Neuronal stem cell (in vitro differentiated cells): ENCODE data around the gene AUTS2.

Experiments used
- DNase-seq: peaks from one replicate; pipeline ENCODE4 v3.0.0-alpha.2; 2013; ENCODE audit warnings: low spot score
- H2AFZ ChIP-seq: one replicate; pipeline ENCODE4 v1.6.1; 2013; ENCODE audit warnings: mild to moderate bottlenecking, low read length, inconsistent platforms
- H2AK5ac ChIP-seq: 2 replicates; pipeline ENCODE4 v1.6.1; 2013; ENCODE audit warnings: low read depth, mild to moderate bottlenecking, inconsistent platforms, low read length, moderate library complexity, mixed read lengths
- H2BK120ac ChIP-seq: 2 replicates; pipeline ENCODE4 v1.6.1; 2013; ENCODE audit warnings: low read depth, mild to moderate bottlenecking, inconsistent platforms, low read length, moderate library complexity, mixed read lengths
- H2BK12ac ChIP-seq: one replicate; pipeline ENCODE4 v1.6.1; 2013; ENCODE audit warnings: low read length, inconsistent platforms
- H2BK15ac ChIP-seq: 2 replicates; pipeline ENCODE4 v1.6.1; 2013; ENCODE audit warnings: mild to moderate bottlenecking, low read length, inconsistent platforms, mixed read lengths
- H2BK5ac ChIP-seq: one replicate; pipeline ENCODE4 v1.6.1; 2013; ENCODE audit warnings: inconsistent platforms, mild to moderate bottlenecking, low read length, moderate library complexity
- H3K14ac ChIP-seq: one replicate; pipeline ENCODE4 v1.6.1; 2013; ENCODE audit warnings: low read length, inconsistent platforms
- H3K18ac ChIP-seq: 2 replicates; pipeline ENCODE4 v1.6.1; 2013; ENCODE audit warnings: low read length, inconsistent platforms
- H3K23ac ChIP-seq: 2 replicates; pipeline ENCODE4 v1.6.1; 2013; ENCODE audit warnings: low read depth, mild to moderate bottlenecking, mixed read lengths, low read length, inconsistent platforms; ENCODE audit not compliant: poor library complexity
- H3K27ac ChIP-seq: replicated peaks from 3 replicates; pipeline ENCODE4 v1.5.1; 2013; ENCODE audit warnings: low read length, inconsistent platforms
- H3K27me3 ChIP-seq, 3 experiments: 2 replicates each; pipeline ENCODE4 v1.6.1; 2013; ENCODE audit warnings: low read length in 3 of 3, mild to moderate bottlenecking in 2 of 3, inconsistent platforms in 1 of 3, low read depth in 1 of 3, mixed read lengths in 1 of 3, moderate library complexity in 1 of 3; ENCODE audit not compliant: control insufficient read depth in 3 of 3, insufficient read depth in 3 of 3
- H3K36me3 ChIP-seq, 2 donors: replicated peaks in 1 of 2; 2 replicates each; pipeline ENCODE4 v1.6.1; 2013; ENCODE audit warnings: low read length in 2 of 2; ENCODE audit not compliant: control insufficient read depth in 2 of 2, insufficient read depth in 2 of 2
- H3K4ac ChIP-seq: 2 replicates; pipeline ENCODE4 v1.6.1; 2013; ENCODE audit warnings: inconsistent platforms, mild to moderate bottlenecking, low read length, moderate library complexity
- H3K4me1 ChIP-seq, 2 donors: 1 replicate in 1 of 2; 2 replicates in 1 of 2; pipeline ENCODE4 v1.6.1; 2013; ENCODE audit warnings: low read length in 2 of 2, low read depth in 1 of 2; ENCODE audit not compliant: control insufficient read depth in 2 of 2, insufficient read depth in 1 of 2
- H3K4me2 ChIP-seq: one replicate; pipeline ENCODE4 v1.6.1; 2013; ENCODE audit warnings: mild to moderate bottlenecking, low read length, inconsistent platforms; ENCODE audit not compliant: insufficient read depth, poor library complexity, severe bottlenecking
- H3K4me3 ChIP-seq, 2 donors: 2 replicates each; pipeline ENCODE4 v1.5.1; 2013; ENCODE audit warnings: low read length in 2 of 2, mild to moderate bottlenecking in 2 of 2, inconsistent platforms in 1 of 2, moderate library complexity in 1 of 2
- H3K79me1 ChIP-seq: one replicate; pipeline ENCODE4 v1.6.1; 2013; ENCODE audit warnings: low read depth, mild to moderate bottlenecking, inconsistent platforms, low read length, moderate library complexity
- H3K9ac ChIP-seq: one replicate; pipeline ENCODE4 v1.6.1; 2013; ENCODE audit warnings: mild to moderate bottlenecking, low read depth, low read length, inconsistent platforms; ENCODE audit not compliant: poor library complexity
- H3K9me3 ChIP-seq, 2 donors: replicated peaks in 1 of 2; 2 replicates each; pipeline versions ENCODE3 to v1.6.1; 2013; ENCODE audit warnings: low read length in 2 of 2, mild to moderate bottlenecking in 2 of 2, inconsistent platforms in 1 of 2, low read depth in 1 of 2, mixed read lengths in 1 of 2, moderate library complexity in 1 of 2; ENCODE audit not compliant: control insufficient read depth in 2 of 2, insufficient read depth in 1 of 2
- H4K8ac ChIP-seq: one replicate; pipeline ENCODE4 v1.6.1; 2013; ENCODE audit warnings: low read depth, mild to moderate bottlenecking, inconsistent platforms, low read length, moderate library complexity
- H4K91ac ChIP-seq: one replicate; pipeline ENCODE4 v1.6.1; 2013; ENCODE audit warnings: low read length, low read depth, mild to moderate bottlenecking, inconsistent platforms; ENCODE audit not compliant: poor library complexity
- WGBS, 2 donors: extraction: QIAGEN DNeasy Blood & Tissue Kit; methylation state at CpG; one replicate each; pipeline ENCODE4 v1.1.7; 2013; ENCODE audit warnings: missing lambda C conversion rate in 2 of 2, mixed read lengths in 1 of 2; ENCODE audit not compliant: insufficient read length in 2 of 2, insufficient replicate concordance in 1 of 2; ENCODE audit errors: extremely low coverage in 2 of 2; 5-methylcytosine and 5-hydroxymethylcytosine counted together

AUTS2 gene

DNA sequence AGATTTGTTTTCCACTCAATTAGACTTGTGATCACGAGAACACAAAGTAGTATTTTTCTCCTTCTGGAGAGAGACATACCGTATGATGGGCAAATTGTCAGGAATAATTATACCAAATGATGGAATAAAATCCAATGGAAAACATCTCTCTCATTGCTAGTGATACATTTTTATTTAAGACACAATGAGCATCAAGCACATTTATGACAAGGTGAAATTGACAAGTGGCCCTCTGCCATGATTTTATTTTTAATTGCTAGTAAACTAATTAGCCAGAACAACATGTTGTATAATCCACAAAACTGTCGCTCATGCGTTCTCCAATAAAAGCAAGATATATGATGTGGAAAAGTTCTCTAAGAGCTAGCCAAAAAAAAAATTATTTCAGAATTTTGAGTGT is 620.8 kb downstream of the AUTS2 start:
- no peak overlapping the region for H3K4ac ChIP-seq
- H3K18ac ChIP-seq: no peak overlapping the region
- no CpG with 5 or more reads among the region's 4 CpGs for WGBS, 2 donors
- H3K23ac ChIP-seq: no peak overlapping the region
- DNase-seq: no peak
- H3K4me3 ChIP-seq: no peak overlapping the region
- no peak overlapping the region for H2AK5ac ChIP-seq
- no peak overlapping the region for H4K91ac ChIP-seq
- H2BK15ac ChIP-seq: no peak overlapping the region
- H3K4me2 ChIP-seq: no peak overlapping the region
- H2BK5ac ChIP-seq: no peak overlapping the region
- H2BK12ac ChIP-seq: no peak overlapping the region
- H3K27me3 ChIP-seq: no peaks in the 10 kb centered on the region
- peaks cover 0 to 4% of the 10 kb centered on the region in 2 donors for H3K4me1 ChIP-seq
- no peaks in the 10 kb centered on the region for H3K9me3 ChIP-seq
- no peak overlapping the region for H3K9ac ChIP-seq
- no peak overlapping the region for H4K8ac ChIP-seq
- no peak overlapping the region for H2BK120ac ChIP-seq
- H2AFZ ChIP-seq: no peak overlapping the region
- no peak overlapping the region for H3K14ac ChIP-seq
- no peak overlapping the region for H3K27ac ChIP-seq
- no peaks in the 10 kb centered on the region for H3K79me1 ChIP-seq
- H3K36me3 ChIP-seq: no peaks in the 10 kb centered on the region

- Histone ChIP-seq H2AK5ac (no peak overlapping the region), H3K9me3 (peaks cover 0 to 29% of the 10 kb centered on the region in 2 donors), H4K8ac (no peak overlapping the region), H4K91ac (no peak overlapping the region), H2BK5ac (no peak overlapping the region), H2BK12ac (no peak overlapping the region), H3K18ac (no peak overlapping the region), H2AFZ (no peak overlapping the region), H3K9ac (no peak overlapping the region), H3K4ac (no peak overlapping the region), H3K79me1 (no peaks in the 10 kb centered on the region), H3K27me3 (no peaks in the 10 kb centered on the region), H3K23ac (no peak overlapping the region), H2BK120ac (no peak overlapping the region), H3K27ac (no peak overlapping the region), H3K4me2 (no peak overlapping the region), H3K4me3 (no peak overlapping the region), H3K14ac (no peak overlapping the region), H2BK15ac (no peak overlapping the region), H3K36me3 (no peaks in the 10 kb centered on the region), H3K4me1 (no peaks in the 10 kb centered on the region)
- DNase-seq: no peak
Observed at GRCh38 chr7:70229242-70229641, 631.0 kb downstream of the AUTS2 start.

DNA sequence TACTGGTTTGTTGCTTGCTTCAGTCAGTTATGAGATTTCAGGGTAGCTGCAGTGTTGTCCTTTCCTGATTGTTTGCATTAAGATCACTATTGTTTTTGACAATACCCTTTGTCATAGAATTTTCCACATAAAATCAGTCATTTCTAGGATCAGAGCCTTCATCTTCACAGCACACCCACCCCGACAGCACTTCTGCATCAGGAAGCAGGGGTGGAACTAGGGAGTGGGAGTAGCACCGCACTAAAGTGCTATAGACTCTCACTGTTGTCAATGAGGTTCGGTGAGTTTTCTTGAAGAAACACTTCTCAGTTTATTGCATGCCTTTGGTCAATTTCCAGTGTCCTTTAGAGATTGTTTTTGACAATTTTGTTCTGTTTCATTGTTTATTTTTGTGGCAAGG is 632.5 kb downstream of the AUTS2 start:
- H3K27me3 ChIP-seq: no peaks in the 10 kb centered on the region
- no peak overlapping the region for H3K23ac ChIP-seq
- H2BK5ac ChIP-seq: no peak overlapping the region
- H4K8ac ChIP-seq: no peak overlapping the region
- no peak overlapping the region for H3K4me2 ChIP-seq
- H3K4me1 ChIP-seq: no peaks in the 10 kb centered on the region
- no peak overlapping the region for H3K9ac ChIP-seq
- H3K4me3 ChIP-seq: no peak overlapping the region
- no peak overlapping the region for H2AK5ac ChIP-seq
- H2BK120ac ChIP-seq: no peak overlapping the region
- no peak for DNase-seq
- no peak overlapping the region for H2AFZ ChIP-seq
- H2BK15ac ChIP-seq: no peak overlapping the region
- H3K4ac ChIP-seq: no peak overlapping the region
- H2BK12ac ChIP-seq: no peak overlapping the region
- H3K9me3 ChIP-seq: peaks cover 0 to 29% of the 10 kb centered on the region in 2 donors
- WGBS, 2 donors: no CpG with 5 or more reads among the region's 3 CpGs
- no peaks in the 10 kb centered on the region for H3K79me1 ChIP-seq
- no peak overlapping the region for H3K14ac ChIP-seq
- H3K18ac ChIP-seq: no peak overlapping the region
- H3K27ac ChIP-seq: no peak overlapping the region
- H3K36me3 ChIP-seq: no peaks in the 10 kb centered on the region
- no peak overlapping the region for H4K91ac ChIP-seq

DNA sequence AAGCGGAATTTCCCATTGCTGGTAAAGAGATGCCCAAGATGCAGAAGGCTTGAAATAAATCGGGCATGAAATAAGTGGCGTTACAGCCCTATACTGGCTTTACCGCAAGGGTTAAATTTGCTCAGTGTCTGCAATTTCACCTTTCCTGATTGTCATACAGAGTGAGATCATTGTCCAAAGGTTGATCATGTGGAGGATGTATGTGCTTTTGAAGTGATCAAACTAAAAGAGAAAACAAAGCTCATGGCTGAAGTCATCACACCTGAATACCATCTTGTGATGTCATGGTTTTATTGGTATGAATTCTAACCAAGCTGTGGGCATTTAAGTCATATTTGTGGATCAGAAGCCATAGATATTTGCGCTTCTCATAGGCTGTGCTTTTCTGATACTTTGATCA is 635.5 kb downstream of the AUTS2 start:
- peaks cover 0 to 20% of the 10 kb centered on the region in 2 donors for H3K9me3 ChIP-seq
- DNase-seq: no peak
- no peak overlapping the region for H3K9ac ChIP-seq
- H3K27me3 ChIP-seq: no peaks in the 10 kb centered on the region
- no peak overlapping the region for H4K8ac ChIP-seq
- no peak overlapping the region for H3K23ac ChIP-seq
- H4K91ac ChIP-seq: no peak overlapping the region
- no peak overlapping the region for H3K4me3 ChIP-seq
- H2AFZ ChIP-seq: no peak overlapping the region
- no peak overlapping the region for H3K27ac ChIP-seq
- no peak overlapping the region for H3K4me2 ChIP-seq
- H2BK12ac ChIP-seq: no peak overlapping the region
- H3K14ac ChIP-seq: no peak overlapping the region
- no peak overlapping the region for H2BK5ac ChIP-seq
- no peak overlapping the region for H3K4ac ChIP-seq
- no CpG with 5 or more reads among the region's 5 CpGs for WGBS, 2 donors
- H2BK120ac ChIP-seq: no peak overlapping the region
- no peaks in the 10 kb centered on the region for H3K36me3 ChIP-seq
- no peak overlapping the region for H2AK5ac ChIP-seq
- peaks cover 0 to 15% of the 10 kb centered on the region in 2 donors for H3K4me1 ChIP-seq
- H3K18ac ChIP-seq: no peak overlapping the region
- H3K79me1 ChIP-seq: no peaks in the 10 kb centered on the region
- H2BK15ac ChIP-seq: no peak overlapping the region
